ENCODE data around the gene TMEM181. TPM values are rescaled to one million over a fixed set of nuclear protein-coding genes. Genes with fewer than 3 reads are reported as not detected.
"Not testable (repeated sequence)": the region's sequence is repeated elsewhere in the genome, so short reads cannot be mapped to it uniquely, and the experiment has no call there.

Gene TMEM181
- total RNA-seq, 1 experiment from 2014 or later: 38.0 TPM

DNA sequence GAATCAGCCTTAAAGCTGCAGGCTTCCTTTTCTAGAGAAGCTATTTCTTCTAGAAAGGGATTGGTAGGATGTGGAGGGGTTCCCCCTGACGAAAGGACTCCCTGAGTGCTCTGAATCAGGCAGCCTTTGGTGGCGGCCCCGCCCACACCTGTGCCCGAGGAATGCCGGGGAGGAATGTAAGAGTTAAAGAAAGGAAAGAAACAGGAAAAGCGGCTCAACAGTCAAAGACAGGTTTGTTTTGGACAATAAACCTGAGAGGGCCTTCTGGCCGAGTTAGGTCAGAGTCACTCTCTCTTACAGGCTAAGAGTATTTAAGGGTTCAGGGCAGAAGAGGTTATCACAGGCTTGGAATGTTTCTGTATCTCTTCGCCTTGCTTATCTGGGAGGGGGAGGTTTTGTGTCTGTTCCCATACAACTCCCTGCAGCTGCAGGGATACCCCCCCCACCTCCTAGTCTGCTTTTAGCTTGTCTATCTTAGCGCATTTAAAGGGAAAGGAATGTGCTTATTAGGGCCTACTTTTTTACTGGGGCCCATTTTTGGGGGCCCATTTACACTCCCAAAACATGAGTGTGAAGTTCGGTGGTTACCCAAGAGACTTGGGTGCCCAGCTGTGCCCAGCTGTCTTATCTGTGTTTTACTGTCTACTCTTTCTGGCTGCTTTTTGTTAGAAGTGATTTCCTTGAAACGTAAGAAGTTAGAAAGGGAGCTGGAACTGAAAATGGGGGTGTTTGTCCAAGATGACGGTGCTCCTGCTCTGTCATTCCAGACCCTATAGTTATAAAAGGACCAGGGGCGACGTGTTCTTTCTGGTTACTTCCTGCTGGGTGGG, 51.9 kb downstream of the TMEM181 start:
- Histone ChIP-seq H3K27ac (ENCODE audit: low read length) (no peak overlapping the region), H3K27me3 (ENCODE audit: control insufficient read depth, insufficient read depth, low read length) (no peaks in the 10 kb centered on the region), H3K4me1 (ENCODE audit: control insufficient read depth, insufficient read depth, low read length) (no peaks in the 10 kb centered on the region), H3K36me3 (ENCODE audit: control insufficient read depth, insufficient read depth, low read length) (peaks cover 20% of the 10 kb centered on the region), H3K4me3 (ENCODE audit: low read depth in 2 of 2, low read length in 2 of 2) (no peak overlapping the region), H3K9me3 (ENCODE audit: control insufficient read depth, insufficient read depth, low read depth, low read length) (no peaks in the 10 kb centered on the region)
- BruUV-seq (replicated peaks): no TSS peak
- in situ Hi-C loops (cut with HindIII; ENCODE audit: low pct_unique_long_range_greater_than_20kb, low sequenced_read_pairs): no loop called here
- intact Hi-C loops (cut with micrococcal nuclease; ENCODE audit: unreplicated experiment): no loop called here
- no peak for DNase-seq (ENCODE audit: low read depth, low spot score)
- ATAC-seq: no peak
- POLR2A ChIA-PET: no interaction called here
- CTCF ChIA-PET: no interaction called here
- no peak for TF ChIP-seq SIN3A (IDR thresholded peaks at IDR 0.05; ENCODE audit: borderline replicate concordance, insufficient read depth, low read depth, low read length)
- TF ChIP-seq CTCF (IDR thresholded peaks at IDR 0.05): no peak
- TF ChIP-seq, protein P1, sequence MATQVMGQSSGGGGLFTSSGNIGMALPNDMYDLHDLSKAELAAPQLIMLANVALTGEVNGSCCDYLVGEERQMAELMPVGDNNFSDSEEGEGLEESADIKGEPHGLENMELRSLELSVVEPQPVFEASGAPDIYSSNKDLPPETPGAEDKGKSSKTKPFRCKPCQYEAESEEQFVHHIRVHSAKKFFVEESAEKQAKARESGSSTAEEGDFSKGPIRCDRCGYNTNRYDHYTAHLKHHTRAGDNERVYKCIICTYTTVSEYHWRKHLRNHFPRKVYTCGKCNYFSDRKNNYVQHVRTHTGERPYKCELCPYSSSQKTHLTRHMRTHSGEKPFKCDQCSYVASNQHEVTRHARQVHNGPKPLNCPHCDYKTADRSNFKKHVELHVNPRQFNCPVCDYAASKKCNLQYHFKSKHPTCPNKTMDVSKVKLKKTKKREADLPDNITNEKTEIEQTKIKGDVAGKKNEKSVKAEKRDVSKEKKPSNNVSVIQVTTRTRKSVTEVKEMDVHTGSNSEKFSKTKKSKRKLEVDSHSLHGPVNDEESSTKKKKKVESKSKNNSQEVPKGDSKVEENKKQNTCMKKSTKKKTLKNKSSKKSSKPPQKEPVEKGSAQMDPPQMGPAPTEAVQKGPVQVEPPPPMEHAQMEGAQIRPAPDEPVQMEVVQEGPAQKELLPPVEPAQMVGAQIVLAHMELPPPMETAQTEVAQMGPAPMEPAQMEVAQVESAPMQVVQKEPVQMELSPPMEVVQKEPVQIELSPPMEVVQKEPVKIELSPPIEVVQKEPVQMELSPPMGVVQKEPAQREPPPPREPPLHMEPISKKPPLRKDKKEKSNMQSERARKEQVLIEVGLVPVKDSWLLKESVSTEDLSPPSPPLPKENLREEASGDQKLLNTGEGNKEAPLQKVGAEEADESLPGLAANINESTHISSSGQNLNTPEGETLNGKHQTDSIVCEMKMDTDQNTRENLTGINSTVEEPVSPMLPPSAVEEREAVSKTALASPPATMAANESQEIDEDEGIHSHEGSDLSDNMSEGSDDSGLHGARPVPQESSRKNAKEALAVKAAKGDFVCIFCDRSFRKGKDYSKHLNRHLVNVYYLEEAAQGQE (IDR thresholded peaks at IDR 0.05; ENCODE audit: insufficient read depth in 1 of 2, low read depth in 2 of 2, low read length in 1 of 2): no peak
- TF ChIP-seq POLR2AphosphoS5 (IDR thresholded peaks at IDR 0.05; ENCODE audit: low read depth, low read length): no peak
- no peak for TF ChIP-seq TCF7L2 (IDR thresholded peaks at IDR 0.05; ENCODE audit: low read depth, low read length)

GRCh38 chr6:158614606-158615005, 54.7 kb downstream of the TMEM181 start:
- H3K36me3 ChIP-seq (ENCODE audit: control insufficient read depth, insufficient read depth, low read length); POLR2A ChIA-PET; ATAC-seq; DNase-seq (ENCODE audit: low read depth, low spot score); in situ Hi-C loops (cut with HindIII; ENCODE audit: low pct_unique_long_range_greater_than_20kb, low sequenced_read_pairs); H3K4me3 ChIP-seq (ENCODE audit: low read depth in 2 of 2, low read length in 2 of 2); H3K4me1 ChIP-seq (ENCODE audit: control insufficient read depth, insufficient read depth, low read length); H3K27ac ChIP-seq (ENCODE audit: low read length); BruUV-seq (replicated peaks); intact Hi-C loops (cut with micrococcal nuclease; ENCODE audit: unreplicated experiment); H3K9me3 ChIP-seq (ENCODE audit: control insufficient read depth, insufficient read depth, low read depth, low read length); H3K27me3 ChIP-seq (ENCODE audit: control insufficient read depth, insufficient read depth, low read length); CTCF ChIA-PET: not testable (repeated sequence)

DNA sequence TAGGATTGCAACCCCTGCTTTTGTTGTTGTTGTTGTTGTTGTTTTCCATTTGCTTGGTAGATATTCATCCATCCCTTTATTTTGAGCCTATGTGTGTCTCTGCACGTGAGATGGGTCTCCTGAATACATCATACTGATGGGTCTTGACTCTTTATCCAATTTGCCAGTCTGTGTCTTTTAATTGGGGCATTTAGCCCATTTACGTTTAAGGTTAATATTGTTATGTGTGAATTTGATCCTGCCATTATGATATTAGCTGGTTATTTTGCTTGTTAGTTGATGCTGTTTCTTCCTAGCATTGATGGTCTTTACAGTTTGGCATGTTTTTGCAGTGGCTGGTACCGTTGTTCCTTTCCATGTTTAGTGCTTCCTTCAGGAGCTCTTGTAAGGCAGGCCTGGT, 58.4 kb downstream of the TMEM181 start:
- CTCF ChIA-PET: not testable (repeated sequence)

More for the DNA sequence above, 58.4 kb downstream of the TMEM181 start:
- H3K4me1 ChIP-seq (ENCODE audit: control insufficient read depth, insufficient read depth, low read length); ATAC-seq; POLR2A ChIA-PET; H3K27ac ChIP-seq (ENCODE audit: low read length); in situ Hi-C loops (cut with HindIII; ENCODE audit: low pct_unique_long_range_greater_than_20kb, low sequenced_read_pairs); BruUV-seq (replicated peaks); H3K9me3 ChIP-seq (ENCODE audit: control insufficient read depth, insufficient read depth, low read depth, low read length); DNase-seq (ENCODE audit: low read depth, low spot score); H3K36me3 ChIP-seq (ENCODE audit: control insufficient read depth, insufficient read depth, low read length); H3K4me3 ChIP-seq (ENCODE audit: low read depth in 2 of 2, low read length in 2 of 2); intact Hi-C loops (cut with micrococcal nuclease; ENCODE audit: unreplicated experiment); H3K27me3 ChIP-seq (ENCODE audit: control insufficient read depth, insufficient read depth, low read length): not testable (repeated sequence)

All from Panc1 (cell line).